CD4-positive, alpha-beta T cell (primary cell): ENCODE measurements around the gene ARHGEF39. TPM values are rescaled to one million over a fixed set of nuclear protein-coding genes. Genes with fewer than 3 reads are reported as not detected.

Experiments
- ATAC-seq: fragments of 200-7000 bp; cut with Tn5 transposase; one replicate; pipeline ENCODE4 v1.10.0; 2022; ENCODE audit warnings: mild to moderate bottlenecking; ENCODE audit not compliant: poor library complexity
- CTCF ChIA-PET: fragments of 350-600 bp; sonication (Branson Sonifier 250); formaldehyde crosslinking; loops from one replicate; lab custom pipeline; 2021; ENCODE audit warnings: antibody characterized with exemption, inconsistent platforms; lab: Charles Lee
- POLR2A ChIA-PET: fragments of 350-600 bp; sonication (Branson Sonifier 250); formaldehyde crosslinking; loops from one replicate; lab custom pipeline; 2021; ENCODE audit warnings: antibody characterized with exemption, inconsistent platforms; lab: Charles Lee
- DNase-seq, 14 experiments: peaks; one replicate each; pipeline ENCODE4 v3.0.0-alpha.2; 2013 to 2020; ENCODE audit warnings: mixed read lengths in 2 of 14
- H3K27ac ChIP-seq, 2 donors: one replicate each; pipeline versions ENCODE4 v1.5.1 to v1.7.0; 2013; ENCODE audit warnings: low read length in 2 of 2, low read depth in 1 of 2, mild to moderate bottlenecking in 1 of 2
- H3K27me3 ChIP-seq, 2 experiments: 1 replicate in 1 of 2; 2 replicates in 1 of 2; pipeline versions ENCODE4 v1.6.1 to v1.7.0; 2013; ENCODE audit warnings: low read length in 2 of 2, control low read depth in 1 of 2, mild to moderate bottlenecking in 1 of 2, moderate library complexity in 1 of 2; ENCODE audit not compliant: insufficient read depth in 2 of 2, control insufficient read depth in 1 of 2
- H3K36me3 ChIP-seq: one replicate; pipeline ENCODE4 v1.6.1; 2013; ENCODE audit warnings: low read length, control low read depth; ENCODE audit not compliant: insufficient read depth
- H3K4me1 ChIP-seq: one replicate; pipeline ENCODE4 v1.6.1; 2013; ENCODE audit warnings: low read length, control low read depth; ENCODE audit not compliant: insufficient read depth
- H3K4me3 ChIP-seq: one replicate; pipeline ENCODE4 v1.5.1; 2013; ENCODE audit warnings: mild to moderate bottlenecking, low read length, moderate library complexity
- H3K9me3 ChIP-seq, 2 experiments: 1 replicate in 1 of 2; 2 replicates in 1 of 2; pipeline versions ENCODE4 v1.6.1 to v1.7.0; 2013; ENCODE audit warnings: low read length in 2 of 2, mild to moderate bottlenecking in 2 of 2, control low read depth in 1 of 2, moderate library complexity in 1 of 2; ENCODE audit not compliant: control insufficient read depth in 1 of 2, insufficient read depth in 1 of 2
- H3K27ac Mint-ChIP-seq: one replicate; pipeline ENCODE4 v1.8.0; 2020; ENCODE audit warnings: mixed read lengths
- H3K27me3 Mint-ChIP-seq: one replicate; pipeline ENCODE4 v1.8.0; 2021; ENCODE audit warnings: mixed read lengths
- H3K36me3 Mint-ChIP-seq: one replicate; pipeline ENCODE4 v1.8.0; 2021; ENCODE audit warnings: low read depth, mixed read lengths
- H3K4me1 Mint-ChIP-seq: one replicate; pipeline ENCODE4 v1.8.0; 2021; ENCODE audit warnings: low read depth, mixed read lengths
- H3K4me3 Mint-ChIP-seq: one replicate; pipeline ENCODE4 v1.8.0; 2020; ENCODE audit warnings: mild to moderate bottlenecking, mixed read lengths
- H3K9me3 Mint-ChIP-seq: one replicate; pipeline ENCODE4 v1.8.0; 2020; ENCODE audit warnings: mixed read lengths
- intact Hi-C, 2 experiments: fragments of 100-400 bp; cut with DNase I in 1 of 2; cut with micrococcal nuclease in 1 of 2; formaldehyde crosslinking; loops; one replicate each; pipeline versions ENCODE4 v1.15.1 to v1.9.0; 2023 to 2025; cut with DNase I, micrococcal nuclease
- total RNA-seq, 174 experiments: library from RNA in 2 of 174; stranded (reverse) in 2 of 174; gene quantifications; one replicate each; pipeline ENCODE4 v1.2.3 and lab custom pipeline; 2021 to 2026
- TF ChIP-seq, protein P1 (sequence below): fragments of 200-600 bp; IDR thresholded peaks from one replicate; pipeline ENCODE4 v1.8.0; 2022; ENCODE audit warnings: antibody characterized with exemption, mild to moderate bottlenecking

The ARHGEF39 gene
- total RNA-seq, 2 experiments from 2014 or later: 0.08 to 0.17 TPM

- Mint-ChIP-seq H3K4me1 (peaks cover 15% of the 10 kb centered on the region), H3K9me3 (no peaks in the 10 kb centered on the region), H3K27me3 (peaks cover 10% of the 10 kb centered on the region), H3K4me3 (no peak overlapping the region), H3K36me3 (no peaks in the 10 kb centered on the region), H3K27ac (no peak overlapping the region)
- peaks cover 15% of the 10 kb centered on the region for H3K4me1 ChIP-seq
- CTCF ChIA-PET: no interaction called here
- DNase-seq (no peak), ATAC-seq (no peak)
- H3K9me3 ChIP-seq: no peaks in the 10 kb centered on the region
- no peak overlapping the region for H3K27ac ChIP-seq
- no peak overlapping the region for H3K4me3 ChIP-seq
- intact Hi-C loops: no loop called here
- POLR2A ChIA-PET: interaction anchor here (1.7 kb wide), 1 partner anchor 13 kb away, joined by 4 read pairs; no protein-coding TSS in a partner anchor
- peaks cover 0 to 6% of the 10 kb centered on the region in 2 experiments for H3K27me3 ChIP-seq
- TF ChIP-seq, protein P1, sequence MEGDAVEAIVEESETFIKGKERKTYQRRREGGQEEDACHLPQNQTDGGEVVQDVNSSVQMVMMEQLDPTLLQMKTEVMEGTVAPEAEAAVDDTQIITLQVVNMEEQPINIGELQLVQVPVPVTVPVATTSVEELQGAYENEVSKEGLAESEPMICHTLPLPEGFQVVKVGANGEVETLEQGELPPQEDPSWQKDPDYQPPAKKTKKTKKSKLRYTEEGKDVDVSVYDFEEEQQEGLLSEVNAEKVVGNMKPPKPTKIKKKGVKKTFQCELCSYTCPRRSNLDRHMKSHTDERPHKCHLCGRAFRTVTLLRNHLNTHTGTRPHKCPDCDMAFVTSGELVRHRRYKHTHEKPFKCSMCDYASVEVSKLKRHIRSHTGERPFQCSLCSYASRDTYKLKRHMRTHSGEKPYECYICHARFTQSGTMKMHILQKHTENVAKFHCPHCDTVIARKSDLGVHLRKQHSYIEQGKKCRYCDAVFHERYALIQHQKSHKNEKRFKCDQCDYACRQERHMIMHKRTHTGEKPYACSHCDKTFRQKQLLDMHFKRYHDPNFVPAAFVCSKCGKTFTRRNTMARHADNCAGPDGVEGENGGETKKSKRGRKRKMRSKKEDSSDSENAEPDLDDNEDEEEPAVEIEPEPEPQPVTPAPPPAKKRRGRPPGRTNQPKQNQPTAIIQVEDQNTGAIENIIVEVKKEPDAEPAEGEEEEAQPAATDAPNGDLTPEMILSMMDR: no peak
- H3K36me3 ChIP-seq: no peaks in the 10 kb centered on the region
These were observed 9.0 kb upstream of the ARHGEF39 start for GRCh38 chr9:35674025-35674361.

DNA sequence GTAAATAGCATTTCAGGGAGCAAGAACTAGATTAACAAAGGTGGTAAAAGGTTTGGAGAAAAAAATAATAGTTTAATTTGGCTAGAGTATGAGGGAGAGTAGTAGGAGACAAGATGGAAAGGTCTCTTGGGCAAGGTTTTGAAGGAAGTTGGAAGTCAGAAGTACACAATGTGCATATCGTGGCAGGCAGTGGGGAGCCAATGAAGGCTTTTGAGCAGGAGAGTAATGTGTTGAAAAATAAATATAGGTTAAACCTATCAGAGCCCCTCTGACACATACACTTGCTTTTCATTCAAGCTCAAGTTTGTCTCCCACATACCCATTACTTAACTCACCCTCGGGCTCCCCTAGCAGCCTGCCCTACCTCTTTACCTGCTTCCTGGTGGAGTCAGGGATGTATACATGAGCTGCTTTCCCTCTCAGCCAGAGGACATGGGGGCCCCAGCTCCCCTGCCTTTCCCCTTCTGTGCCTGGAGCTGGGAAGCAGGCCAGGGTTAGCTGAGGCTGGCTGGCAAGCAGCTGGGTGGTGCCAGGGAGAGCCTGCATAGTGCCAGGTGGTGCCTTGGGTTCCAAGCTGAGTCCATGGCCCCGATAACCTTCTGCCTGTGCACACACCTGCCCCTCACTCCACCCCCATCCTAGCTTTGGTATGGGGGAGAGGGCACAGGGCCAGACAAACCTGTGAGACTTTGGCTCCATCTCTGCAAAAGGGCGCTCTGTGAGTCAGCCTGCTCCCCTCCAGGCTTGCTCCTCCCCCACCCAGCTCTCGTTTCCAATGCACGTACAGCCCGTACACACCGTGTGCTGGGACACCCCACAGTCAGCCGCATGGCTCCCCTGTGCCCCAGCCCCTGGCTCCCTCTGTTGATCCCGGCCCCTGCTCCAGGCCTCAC is 8.4 kb upstream of the ARHGEF39 start, which contains the start of gene CA9:
Gene CA9, plus strand, starts transcription at position 797 of the 893 bp plus-strand sequence. Its CDS starts 32 bp downstream, at position 829.
- ChIA-PET POLR2A (no interaction called here), CTCF (no interaction called here)
- no peaks in the 10 kb centered on the region for H3K9me3 ChIP-seq
- TF ChIP-seq, protein P1: no peak
- no peak within 1 kb of the TSS for H3K27ac Mint-ChIP-seq
- intact Hi-C loops: no loop called here
- H3K27me3 Mint-ChIP-seq: peaks cover 10% of the 10 kb centered on the region
- H3K4me1 ChIP-seq: peaks cover 15% of the 10 kb centered on the region
- H3K36me3 ChIP-seq: no peaks in the 10 kb centered on the region
- DNase-seq: no peak
- no peaks in the 10 kb centered on the region for H3K36me3 Mint-ChIP-seq
- no peak for ATAC-seq
- H3K27me3 ChIP-seq: peaks cover 0 to 6% of the 10 kb centered on the region in 2 experiments
- H3K4me3 ChIP-seq: no peak within 1 kb of the TSS
- no peak within 1 kb of the TSS for H3K27ac ChIP-seq
- H3K4me3 Mint-ChIP-seq: peak within 1 kb of the TSS; percentile 52
- H3K4me1 Mint-ChIP-seq: peaks cover 15% of the 10 kb centered on the region
- H3K9me3 Mint-ChIP-seq: no peaks in the 10 kb centered on the region

- H3K27me3 Mint-ChIP-seq: peaks cover under 1% of the 10 kb centered on the region
- TF ChIP-seq, protein P1: no peak
- ChIA-PET CTCF (interaction anchor here (2.2 kb wide), 1 partner anchor 27 kb away, joined by 7 read pairs; no protein-coding TSS in a partner anchor), POLR2A (interaction anchor here (0.6 kb wide), 1 partner anchor 52 kb away, joined by 3 read pairs; no protein-coding TSS in a partner anchor)
- H3K27ac Mint-ChIP-seq: no peak overlapping the region
- H3K9me3 Mint-ChIP-seq: no peaks in the 10 kb centered on the region
- Histone ChIP-seq H3K4me3 (no peak overlapping the region), H3K4me1 (peaks cover 16% of the 10 kb centered on the region), H3K27ac (no peak overlapping the region), H3K36me3 (no peaks in the 10 kb centered on the region), H3K27me3 (no peaks in the 10 kb centered on the region), H3K9me3 (no peaks in the 10 kb centered on the region)
- DNase-seq: no peak
- intact Hi-C loops: loop anchor here in 1 of 2 experiments (2.0 kb wide), 1 partner anchor 15 kb away; no protein-coding TSS in a partner anchor
- no peak overlapping the region for H3K4me3 Mint-ChIP-seq
- no peaks in the 10 kb centered on the region for H3K36me3 Mint-ChIP-seq
- ATAC-seq: no peak
- peaks cover 26% of the 10 kb centered on the region for H3K4me1 Mint-ChIP-seq
These were observed 4.5 kb upstream of the ARHGEF39 start for GRCh38 chr9:35669331-35670145.
